Nephron (organoid): ENCODE results near the gene MOCS1.
"Not testable (repeated sequence)": the region's sequence is repeated elsewhere in the genome, so short reads cannot be mapped to it uniquely, and the experiment has no call there.

Experiments used
- H3K27ac Mint-ChIP-seq, 3 experiments: 2 replicates each; pipeline ENCODE4 v1.8.0; 2020; ENCODE audit warnings: mixed read lengths in 3 of 3, mild to moderate bottlenecking in 2 of 3, moderate library complexity in 1 of 3
- H3K27me3 Mint-ChIP-seq: 2 replicates; pipeline ENCODE4 v1.8.0; 2021; ENCODE audit warnings: low read depth, mild to moderate bottlenecking, moderate library complexity, mixed read lengths
- H3K36me3 Mint-ChIP-seq: 2 replicates; pipeline ENCODE4 v1.8.0; 2020; ENCODE audit warnings: low read depth, mixed read lengths
- H3K4me1 Mint-ChIP-seq: 2 replicates; pipeline ENCODE4 v1.8.0; 2020; ENCODE audit warnings: mixed read lengths
- H3K4me3 Mint-ChIP-seq, 3 experiments: 2 replicates each; pipeline ENCODE4 v1.8.0; 2020; ENCODE audit warnings: mild to moderate bottlenecking in 3 of 3, mixed read lengths in 3 of 3, moderate library complexity in 2 of 3
- H3K9me3 Mint-ChIP-seq: 2 replicates; pipeline ENCODE4 v1.8.0; 2020; ENCODE audit warnings: mixed read lengths
- TF ChIP-seq, protein P1 (sequence below), 3 experiments: fragments of 200-600 bp; sonication (generic); IDR thresholded peaks; one replicate each; pipeline ENCODE4 v1.5.0; 2021; ENCODE audit warnings: antibody characterized with exemption in 3 of 3; ENCODE audit not compliant: unreplicated experiment in 3 of 3

MOCS1 gene

DNA sequence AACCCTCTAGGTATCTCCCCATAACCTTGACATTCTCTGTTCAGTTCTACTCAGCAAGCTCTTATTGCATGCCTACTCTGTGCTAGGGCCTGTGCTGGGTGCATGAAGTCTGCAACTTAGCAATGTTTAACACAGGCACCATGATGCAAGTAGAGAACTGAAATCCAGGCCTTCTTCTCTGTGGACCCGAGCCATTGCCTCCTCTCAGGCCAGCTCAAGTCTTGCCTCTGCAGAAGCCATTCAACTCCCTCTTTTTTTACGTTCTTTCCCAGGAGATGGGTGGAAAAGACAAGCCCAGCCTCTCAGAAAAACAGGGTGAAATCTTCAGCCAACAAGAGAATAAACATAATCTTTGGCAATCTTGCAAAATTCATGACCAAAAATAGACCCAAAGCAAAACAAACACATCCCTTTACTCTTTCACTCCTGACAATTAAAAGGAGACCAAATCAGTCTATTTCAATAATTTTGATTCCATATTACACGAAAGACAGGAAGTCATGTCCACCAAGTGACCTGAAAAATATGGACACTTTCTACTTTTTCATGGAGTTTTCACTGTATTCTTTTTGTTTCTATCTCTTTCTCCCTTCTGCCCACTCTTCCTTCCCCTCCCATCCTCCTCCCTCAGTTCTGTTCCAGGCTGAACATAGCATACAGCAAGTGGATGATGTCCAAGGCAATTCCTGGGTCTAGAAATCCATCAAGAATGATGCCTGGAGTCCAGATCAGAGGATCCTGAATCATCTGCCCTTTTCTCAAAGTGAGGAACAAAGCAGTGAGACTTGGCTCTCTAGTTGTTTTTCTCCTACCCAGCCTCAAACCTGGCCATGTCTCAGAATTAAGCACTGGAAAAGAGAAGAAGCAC lies 45.4 kb upstream of the MOCS1 start:
- H3K4me3 Mint-ChIP-seq, result no peak overlapping the region
- TF ChIP-seq, protein P1, sequence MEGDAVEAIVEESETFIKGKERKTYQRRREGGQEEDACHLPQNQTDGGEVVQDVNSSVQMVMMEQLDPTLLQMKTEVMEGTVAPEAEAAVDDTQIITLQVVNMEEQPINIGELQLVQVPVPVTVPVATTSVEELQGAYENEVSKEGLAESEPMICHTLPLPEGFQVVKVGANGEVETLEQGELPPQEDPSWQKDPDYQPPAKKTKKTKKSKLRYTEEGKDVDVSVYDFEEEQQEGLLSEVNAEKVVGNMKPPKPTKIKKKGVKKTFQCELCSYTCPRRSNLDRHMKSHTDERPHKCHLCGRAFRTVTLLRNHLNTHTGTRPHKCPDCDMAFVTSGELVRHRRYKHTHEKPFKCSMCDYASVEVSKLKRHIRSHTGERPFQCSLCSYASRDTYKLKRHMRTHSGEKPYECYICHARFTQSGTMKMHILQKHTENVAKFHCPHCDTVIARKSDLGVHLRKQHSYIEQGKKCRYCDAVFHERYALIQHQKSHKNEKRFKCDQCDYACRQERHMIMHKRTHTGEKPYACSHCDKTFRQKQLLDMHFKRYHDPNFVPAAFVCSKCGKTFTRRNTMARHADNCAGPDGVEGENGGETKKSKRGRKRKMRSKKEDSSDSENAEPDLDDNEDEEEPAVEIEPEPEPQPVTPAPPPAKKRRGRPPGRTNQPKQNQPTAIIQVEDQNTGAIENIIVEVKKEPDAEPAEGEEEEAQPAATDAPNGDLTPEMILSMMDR (IDR thresholded peaks at IDR 0.05; ENCODE audit: unreplicated experiment in 3 of 3), result no peak
- H3K9me3 Mint-ChIP-seq, result no peaks in the 10 kb centered on the region
- H3K27me3 Mint-ChIP-seq, result peaks cover 22% of the 10 kb centered on the region
- peak overlapping the region in 2 of 3 experiments; percentile 19 to 61 for H3K27ac Mint-ChIP-seq
- no peaks in the 10 kb centered on the region for H3K36me3 Mint-ChIP-seq
- peaks cover 12% of the 10 kb centered on the region for H3K4me1 Mint-ChIP-seq

DNA sequence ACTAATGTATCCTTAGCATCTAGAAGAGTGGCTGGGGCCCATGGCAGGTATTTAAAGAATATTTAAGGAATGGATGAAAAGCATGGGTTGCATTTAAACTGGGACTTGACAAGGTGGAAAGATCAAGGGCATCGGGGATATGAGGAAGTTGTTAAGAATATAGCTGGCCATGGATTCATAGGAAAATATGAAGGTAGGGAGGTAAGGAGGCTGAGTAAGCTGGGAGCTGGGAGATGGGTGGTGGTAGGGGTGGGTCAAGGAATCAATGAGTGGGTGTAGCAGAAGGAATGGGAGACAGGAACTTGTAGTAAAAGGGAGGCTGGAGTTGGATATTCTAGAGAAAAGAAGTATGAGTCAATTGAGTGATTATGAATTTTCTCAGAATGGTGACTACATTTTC lies 44.0 kb upstream of the MOCS1 start:
- Mint-ChIP-seq H3K4me1 (peaks cover 12% of the 10 kb centered on the region), H3K9me3 (no peaks in the 10 kb centered on the region), H3K4me3 (no peak overlapping the region), H3K27ac (no peak overlapping the region), H3K27me3 (peaks cover 28% of the 10 kb centered on the region), H3K36me3 (no peaks in the 10 kb centered on the region)
- TF ChIP-seq, protein P1 (IDR thresholded peaks at IDR 0.05; ENCODE audit: unreplicated experiment in 3 of 3), result no peak

DNA sequence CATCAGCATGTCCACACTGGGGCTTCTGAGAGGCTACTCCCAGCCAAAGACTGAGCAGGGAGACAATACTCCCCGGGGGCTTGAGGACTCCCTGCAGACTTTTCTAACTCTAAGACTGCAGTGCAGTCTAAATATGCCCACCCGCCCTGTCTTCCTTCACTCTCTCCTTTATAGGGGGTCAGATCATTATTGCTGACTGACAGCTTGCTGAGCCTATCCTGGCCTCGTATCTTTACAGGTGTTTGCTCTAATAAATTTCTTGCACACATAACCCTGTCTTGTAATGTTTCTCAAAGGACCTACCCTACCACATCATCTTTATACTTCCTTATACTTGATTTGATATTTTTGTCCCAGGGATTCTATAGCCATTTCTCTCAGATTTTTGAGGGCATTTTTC lies 39.4 kb upstream of the MOCS1 start:
- H3K4me1 Mint-ChIP-seq, result no peaks in the 10 kb centered on the region
- no peak overlapping the region for H3K4me3 Mint-ChIP-seq
- H3K27me3 Mint-ChIP-seq, result peaks cover 52% of the 10 kb centered on the region
- TF ChIP-seq, protein P1 (IDR thresholded peaks at IDR 0.05; ENCODE audit: unreplicated experiment in 3 of 3), result no peak
- H3K9me3 Mint-ChIP-seq, result no peaks in the 10 kb centered on the region
- H3K27ac Mint-ChIP-seq, result no peak overlapping the region
- no peaks in the 10 kb centered on the region for H3K36me3 Mint-ChIP-seq

DNA sequence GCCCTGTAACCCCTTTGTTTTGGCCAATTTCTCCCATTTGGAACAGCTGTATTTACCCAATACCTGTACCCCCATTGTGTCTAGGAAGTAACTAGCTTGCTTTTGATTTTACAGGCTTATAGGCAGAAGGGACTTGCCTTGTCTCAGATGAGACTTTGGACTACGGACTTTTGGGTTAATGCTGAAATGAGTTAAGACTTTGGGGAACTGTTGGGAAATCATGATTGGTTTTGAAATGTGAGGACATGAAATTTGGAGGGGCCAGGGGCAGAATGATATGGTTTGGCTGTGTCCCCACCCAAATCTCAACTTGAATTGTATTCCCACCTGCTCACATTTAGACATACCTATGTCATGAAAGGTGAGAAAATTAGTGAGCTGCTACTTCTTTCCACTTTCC lies 38.5 kb upstream of the MOCS1 start:
- not testable (repeated sequence) for H3K36me3 Mint-ChIP-seq, H3K27ac Mint-ChIP-seq, H3K9me3 Mint-ChIP-seq, H3K4me3 Mint-ChIP-seq, H3K4me1 Mint-ChIP-seq
- H3K27me3 Mint-ChIP-seq, result peaks cover 49% of the 10 kb centered on the region

DNA sequence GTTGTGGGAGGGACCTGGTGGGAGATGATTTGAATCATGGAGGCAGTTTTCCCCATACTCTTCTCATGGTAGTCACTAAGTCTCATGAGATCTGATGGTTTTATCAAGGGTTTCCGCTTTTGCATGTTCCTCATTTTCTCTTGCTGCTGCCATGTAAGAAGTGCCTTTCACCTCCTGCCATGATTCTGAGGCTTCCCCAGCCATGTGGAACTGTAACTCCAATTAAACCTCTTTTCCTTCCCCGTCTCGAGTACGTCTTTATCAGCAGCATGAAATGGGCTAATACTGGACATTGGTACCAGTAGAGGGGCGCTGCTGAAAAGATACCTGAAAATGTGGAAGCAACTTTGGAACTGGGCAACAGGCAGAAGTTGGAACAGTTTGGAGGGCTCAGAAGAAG lies 36.9 kb upstream of the MOCS1 start:
- H3K36me3 Mint-ChIP-seq, H3K27ac Mint-ChIP-seq, H3K4me3 Mint-ChIP-seq, H3K4me1 Mint-ChIP-seq, H3K9me3 Mint-ChIP-seq: not testable (repeated sequence)
- peaks cover 40% of the 10 kb centered on the region for H3K27me3 Mint-ChIP-seq

DNA sequence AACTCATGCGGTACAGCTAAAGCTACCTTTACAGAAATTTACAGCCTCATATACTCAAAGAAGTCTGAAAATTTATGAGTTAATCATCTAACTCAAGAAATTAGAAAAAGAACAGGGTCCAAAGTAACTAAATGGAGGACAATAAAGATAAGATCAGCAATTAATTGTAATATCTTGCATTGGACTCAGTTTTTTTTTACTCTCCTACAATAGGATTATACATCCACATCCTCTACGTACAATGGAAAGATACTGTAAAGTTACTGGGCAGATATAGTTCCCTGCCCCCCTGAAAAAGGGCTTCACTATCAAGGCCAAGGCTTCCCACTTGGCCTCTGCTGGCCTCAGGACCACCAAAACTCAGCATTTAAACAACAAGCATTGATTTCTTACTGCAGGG lies 31.5 kb upstream of the MOCS1 start:
- Mint-ChIP-seq H3K27ac (no peak overlapping the region), H3K36me3 (no peaks in the 10 kb centered on the region), H3K9me3 (no peaks in the 10 kb centered on the region), H3K4me3 (no peak overlapping the region), H3K27me3 (peaks cover 14% of the 10 kb centered on the region), H3K4me1 (no peaks in the 10 kb centered on the region)
- TF ChIP-seq, protein P1 (IDR thresholded peaks at IDR 0.05; ENCODE audit: unreplicated experiment in 3 of 3), result no peak

DNA sequence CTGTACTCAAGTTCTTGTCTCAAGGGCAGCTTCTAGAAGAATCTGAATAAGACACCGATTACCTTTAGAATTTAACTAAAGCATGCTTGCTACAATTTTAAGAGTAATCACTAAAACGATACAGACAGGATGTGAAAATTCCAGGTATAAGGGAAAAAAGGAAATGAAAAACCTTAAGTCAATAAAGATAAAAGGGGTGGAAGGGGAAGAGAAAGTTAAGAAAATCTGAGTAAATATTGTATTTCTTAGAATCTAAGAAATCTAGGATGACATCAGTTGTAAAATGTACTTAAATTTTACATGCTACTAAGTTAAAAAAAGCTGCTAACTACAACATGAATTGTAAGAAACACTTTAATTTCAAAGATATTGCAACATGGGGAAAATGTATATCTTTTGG lies 30.3 kb upstream of the MOCS1 start:
- H3K9me3 Mint-ChIP-seq, result no peaks in the 10 kb centered on the region
- no peaks in the 10 kb centered on the region for H3K4me1 Mint-ChIP-seq
- no peak overlapping the region for H3K4me3 Mint-ChIP-seq
- H3K27ac Mint-ChIP-seq, result no peak overlapping the region
- peaks cover 5% of the 10 kb centered on the region for H3K27me3 Mint-ChIP-seq
- TF ChIP-seq, protein P1 (IDR thresholded peaks at IDR 0.05; ENCODE audit: unreplicated experiment in 3 of 3), result no peak
- H3K36me3 Mint-ChIP-seq, result no peaks in the 10 kb centered on the region
